Transverse colon (tissue), 4 donors: ENCODE data around the gene SPTBN5. TPM values are rescaled to one million over a fixed set of nuclear protein-coding genes. Genes with fewer than 3 reads are reported as not detected.

Experiments used
- DNase-seq: peaks from one replicate; pipeline ENCODE4 v3.0.0-alpha.2; 2019
- H3K27ac ChIP-seq, 4 donors: fragments of 200-600 bp; sonication (generic); 2 replicates each; pipeline ENCODE4 v1.5.1; 2016 to 2018; ENCODE audit warnings: inconsistent platforms in 4 of 4
- H3K27me3 ChIP-seq: fragments of 200-600 bp; sonication (generic); 2 replicates; pipeline ENCODE4 v1.5.1; 2017; ENCODE audit warnings: inconsistent platforms
- H3K36me3 ChIP-seq, 4 donors: fragments of 200-600 bp; sonication (generic); 2 replicates each; pipeline ENCODE4 v1.5.1; 2017 to 2019; ENCODE audit warnings: inconsistent platforms in 4 of 4
- H3K4me1 ChIP-seq, 4 donors: fragments of 200-600 bp; sonication (generic); 2 replicates each; pipeline ENCODE4 v1.5.1; 2017 to 2020; ENCODE audit warnings: inconsistent platforms in 4 of 4
- H3K4me3 ChIP-seq, 4 donors: fragments of 200-600 bp; sonication (generic); 1 replicate in 1 of 4; 2 replicates in 3 of 4; pipeline versions ENCODE4 v1.5.1 to v1.6.1; 2017 to 2019; ENCODE audit warnings: inconsistent platforms in 4 of 4
- H3K9me3 ChIP-seq, 2 donors: fragments of 200-600 bp; sonication (generic); 2 replicates each; pipeline ENCODE4 v1.5.1; 2017 to 2019; ENCODE audit warnings: inconsistent platforms in 2 of 2
- CTCF ChIP-seq, 5 experiments: fragments of 200-600 bp in 3 of 5; fragments of 450-650 bp in 2 of 5; sonication (generic) in 3 of 5; IDR thresholded peaks; 1 replicate in 2 of 5; 2 replicates in 3 of 5; pipeline ENCODE4 v1.5.1; 2016 to 2017; ENCODE audit warnings: antibody characterized with exemption in 5 of 5, inconsistent platforms in 3 of 5, mild to moderate bottlenecking in 2 of 5, moderate library complexity in 1 of 5
- EP300 ChIP-seq: sonication (generic); formaldehyde crosslinking; IDR thresholded peaks from one replicate; pipeline ENCODE4 v1.6.1; 2017; ENCODE audit warnings: antibody characterized with exemption, low read depth
- POLR2A ChIP-seq: fragments of 450-650 bp; IDR thresholded peaks from one replicate; pipeline ENCODE4 v1.6.1; 2016; ENCODE audit warnings: antibody characterized with exemption, mild to moderate bottlenecking, moderate library complexity
- POLR2AphosphoS5 ChIP-seq, 3 donors: sonication (generic); formaldehyde crosslinking; IDR thresholded peaks; one replicate each; pipeline ENCODE4 v1.6.1; 2016; ENCODE audit warnings: antibody characterized with exemption in 3 of 3
- WGBS, 2 donors: methylation state at CpG; one replicate each; pipeline ENCODE4 v1.1.5; 2018; ENCODE audit warnings: low coverage in 1 of 2; 5-methylcytosine and 5-hydroxymethylcytosine counted together
- in situ Hi-C, 4 donors: fragments of 200-750 bp; cut with MboI; loops; one replicate each; pipeline versions ENCODE4 v1.15.0 to v1.15.1; 2017; ENCODE audit warnings: low sequenced_read_pairs in 3 of 4, low pct_ligation_motif_present in 1 of 4, low pct_unique_long_range_greater_than_20kb in 1 of 4
- intact Hi-C: fragments of 100-400 bp; cut with DNase I; formaldehyde crosslinking; loops from one replicate; pipeline ENCODE4 v1.15.1; 2023; ENCODE audit warnings: low total_unique reads
- total RNA-seq, 4 donors: library from RNA; depleted of rRNA; stranded (reverse); fragments of >200 nt; gene quantifications; one replicate each; pipeline ENCODE4 v1.1.0, GENCODE V29; 2016

Gene SPTBN5
- total RNA-seq, 4 donors from 2014 or later: 0.16 to 8.0 (median 1.1) TPM

GRCh38 chr15:41848631-41849030 is 45.2 kb downstream of the SPTBN5 start:
- WGBS, 2 donors: 60 to 81% methylated on average over 1 to 10 of the region's 10 CpGs
- no peak overlapping the region for H3K27ac ChIP-seq
- TF ChIP-seq CTCF (IDR thresholded peaks at IDR 0.05): no peak
- TF ChIP-seq POLR2AphosphoS5 (IDR thresholded peaks at IDR 0.05): no peak
- no peak for TF ChIP-seq POLR2A
- no peak for TF ChIP-seq EP300
- intact Hi-C loops: no loop called here
- no peak overlapping the region for H3K4me3 ChIP-seq
- peaks cover 15% of the 10 kb centered on the region for H3K27me3 ChIP-seq
- H3K36me3 ChIP-seq: peaks cover 0 to 21% (median 8%) of the 10 kb centered on the region in 4 donors
- DNase-seq: no peak
- in situ Hi-C loops: no loop called here
- H3K4me1 ChIP-seq: no peaks in the 10 kb centered on the region
- no peaks in the 10 kb centered on the region for H3K9me3 ChIP-seq

- Histone ChIP-seq H3K27me3 (peaks cover 14% of the 10 kb centered on the region), H3K4me3 (no peak overlapping the region), H3K9me3 (no peaks in the 10 kb centered on the region), H3K36me3 (peaks cover 0 to 21% (median 8%) of the 10 kb centered on the region in 4 donors), H3K27ac (no peak overlapping the region), H3K4me1 (no peaks in the 10 kb centered on the region)
- DNase-seq: no peak
- TF ChIP-seq CTCF (IDR thresholded peaks at IDR 0.05) (no peak), POLR2A (no peak), POLR2AphosphoS5 (IDR thresholded peaks at IDR 0.05) (no peak), EP300 (no peak)
- intact Hi-C loops (no loop called here), in situ Hi-C loops (no loop called here)
- 97 to 100% methylated on average over 3 to 8 of the region's 9 CpGs for WGBS, 2 donors
These were observed 45.9 kb downstream of the SPTBN5 start for GRCh38 chr15:41847981-41848380.

- no peaks in the 10 kb centered on the region for H3K4me1 ChIP-seq
- 91% methylated on average over 12 of the region's 14 CpGs; no CpG with 5 or more reads in 1 of the 2 donors for WGBS, 2 donors
- H3K27ac ChIP-seq: no peak overlapping the region
- peaks cover 0 to 21% (median 8%) of the 10 kb centered on the region in 4 donors for H3K36me3 ChIP-seq
- H3K4me3 ChIP-seq: no peak overlapping the region
- intact Hi-C loops (no loop called here), in situ Hi-C loops (no loop called here)
- H3K27me3 ChIP-seq: peaks cover 8% of the 10 kb centered on the region
- H3K9me3 ChIP-seq: no peaks in the 10 kb centered on the region
- TF ChIP-seq POLR2A: no peak
- TF ChIP-seq EP300: no peak
- no peak for TF ChIP-seq CTCF (IDR thresholded peaks at IDR 0.05)
- no peak for TF ChIP-seq POLR2AphosphoS5 (IDR thresholded peaks at IDR 0.05)
- DNase-seq: no peak
These were observed 46.6 kb downstream of the SPTBN5 start for GRCh38 chr15:41847206-41847605.

- Histone ChIP-seq H3K4me3 (no peak overlapping the region), H3K27me3 (no peaks in the 10 kb centered on the region), H3K27ac (no peak overlapping the region), H3K36me3 (peaks cover 0 to 21% (median 8%) of the 10 kb centered on the region in 4 donors), H3K4me1 (no peaks in the 10 kb centered on the region), H3K9me3 (no peaks in the 10 kb centered on the region)
- in situ Hi-C loops (no loop called here), intact Hi-C loops (no loop called here)
- WGBS, 2 donors: 84% methylated on average over 8 of the region's 12 CpGs; no CpG with 5 or more reads in 1 of the 2 donors
- no peak for TF ChIP-seq EP300
- no peak for TF ChIP-seq POLR2A
- TF ChIP-seq CTCF (IDR thresholded peaks at IDR 0.05): no peak
- no peak for TF ChIP-seq POLR2AphosphoS5 (IDR thresholded peaks at IDR 0.05)
- no peak for DNase-seq
These were observed 49.0 kb downstream of the SPTBN5 start for GRCh38 chr15:41844814-41845213.
